ENCODE measurements around the gene ADCY3.

ADCY3 gene

DNA sequence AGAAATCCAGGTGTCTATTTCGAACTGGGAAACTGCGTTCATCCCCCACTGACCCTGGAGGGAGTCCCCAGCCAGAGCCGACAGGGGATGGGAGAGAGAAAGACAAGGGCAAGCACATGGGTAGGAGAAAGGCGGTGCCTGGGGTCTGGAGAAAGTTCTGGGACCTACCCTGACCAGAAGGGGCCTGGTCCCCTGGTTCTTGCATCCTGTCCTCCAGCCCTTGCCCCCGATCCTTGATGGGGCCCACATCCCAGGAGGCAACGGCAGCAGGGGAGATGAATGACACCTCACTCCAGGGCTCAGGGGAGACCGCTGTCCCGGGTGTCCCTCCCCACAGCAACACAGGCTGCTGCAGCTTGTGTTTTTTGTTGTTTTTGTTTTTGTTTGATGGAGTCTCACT lies 4.9 kb downstream of the ADCY3 start:
- TF ChIP-seq, protein P1, sequence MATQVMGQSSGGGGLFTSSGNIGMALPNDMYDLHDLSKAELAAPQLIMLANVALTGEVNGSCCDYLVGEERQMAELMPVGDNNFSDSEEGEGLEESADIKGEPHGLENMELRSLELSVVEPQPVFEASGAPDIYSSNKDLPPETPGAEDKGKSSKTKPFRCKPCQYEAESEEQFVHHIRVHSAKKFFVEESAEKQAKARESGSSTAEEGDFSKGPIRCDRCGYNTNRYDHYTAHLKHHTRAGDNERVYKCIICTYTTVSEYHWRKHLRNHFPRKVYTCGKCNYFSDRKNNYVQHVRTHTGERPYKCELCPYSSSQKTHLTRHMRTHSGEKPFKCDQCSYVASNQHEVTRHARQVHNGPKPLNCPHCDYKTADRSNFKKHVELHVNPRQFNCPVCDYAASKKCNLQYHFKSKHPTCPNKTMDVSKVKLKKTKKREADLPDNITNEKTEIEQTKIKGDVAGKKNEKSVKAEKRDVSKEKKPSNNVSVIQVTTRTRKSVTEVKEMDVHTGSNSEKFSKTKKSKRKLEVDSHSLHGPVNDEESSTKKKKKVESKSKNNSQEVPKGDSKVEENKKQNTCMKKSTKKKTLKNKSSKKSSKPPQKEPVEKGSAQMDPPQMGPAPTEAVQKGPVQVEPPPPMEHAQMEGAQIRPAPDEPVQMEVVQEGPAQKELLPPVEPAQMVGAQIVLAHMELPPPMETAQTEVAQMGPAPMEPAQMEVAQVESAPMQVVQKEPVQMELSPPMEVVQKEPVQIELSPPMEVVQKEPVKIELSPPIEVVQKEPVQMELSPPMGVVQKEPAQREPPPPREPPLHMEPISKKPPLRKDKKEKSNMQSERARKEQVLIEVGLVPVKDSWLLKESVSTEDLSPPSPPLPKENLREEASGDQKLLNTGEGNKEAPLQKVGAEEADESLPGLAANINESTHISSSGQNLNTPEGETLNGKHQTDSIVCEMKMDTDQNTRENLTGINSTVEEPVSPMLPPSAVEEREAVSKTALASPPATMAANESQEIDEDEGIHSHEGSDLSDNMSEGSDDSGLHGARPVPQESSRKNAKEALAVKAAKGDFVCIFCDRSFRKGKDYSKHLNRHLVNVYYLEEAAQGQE (IDR thresholded peaks at IDR 0.05; ENCODE audit: insufficient read depth in 1 of 2, low read depth in 2 of 2, low read length in 2 of 2): no peak
- TF ChIP-seq FOXP2 (optimal IDR thresholded peaks at IDR 0.05; ENCODE audit: borderline replicate concordance, extremely low read depth, extremely low read length, insufficient read depth) (no peak), SIN3A (IDR thresholded peaks at IDR 0.05; ENCODE audit: borderline replicate concordance, insufficient read depth, low read length) (no peak), POLR2AphosphoS5 (IDR thresholded peaks at IDR 0.05; ENCODE audit: low read depth, low read length) (no peak), TAF1 (IDR thresholded peaks at IDR 0.05; ENCODE audit: borderline replicate concordance, insufficient read depth, low read length) (no peak)

DNA sequence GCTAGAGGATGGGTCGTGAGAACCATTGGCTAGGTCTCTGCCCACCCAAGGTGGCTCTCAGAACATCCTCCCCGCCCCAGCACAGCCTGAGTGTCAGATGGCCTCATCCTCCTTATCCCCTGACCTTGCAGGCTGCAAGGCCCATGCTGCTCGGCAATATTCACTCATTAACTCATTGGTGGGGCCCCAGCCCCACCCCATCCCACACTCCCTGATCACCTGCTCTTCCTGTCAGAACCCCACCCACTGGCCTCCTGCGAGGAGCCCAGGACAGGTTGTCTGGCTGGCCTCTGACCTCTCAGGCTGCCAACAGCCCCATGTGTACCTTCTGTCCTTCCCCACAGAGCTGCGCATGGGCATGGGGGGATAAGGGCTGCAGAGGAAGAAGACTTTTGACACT lies 5.3 kb downstream of the ADCY3 start:
- TF ChIP-seq SIN3A (IDR thresholded peaks at IDR 0.05; ENCODE audit: borderline replicate concordance, insufficient read depth, low read length) (no peak), FOXP2 (optimal IDR thresholded peaks at IDR 0.05; ENCODE audit: borderline replicate concordance, extremely low read depth, extremely low read length, insufficient read depth) (no peak), POLR2AphosphoS5 (IDR thresholded peaks at IDR 0.05; ENCODE audit: low read depth, low read length) (no peak), TAF1 (IDR thresholded peaks at IDR 0.05; ENCODE audit: borderline replicate concordance, insufficient read depth, low read length) (no peak)
- TF ChIP-seq, protein P1 (IDR thresholded peaks at IDR 0.05; ENCODE audit: insufficient read depth in 1 of 2, low read depth in 2 of 2, low read length in 2 of 2): no peak

DNA sequence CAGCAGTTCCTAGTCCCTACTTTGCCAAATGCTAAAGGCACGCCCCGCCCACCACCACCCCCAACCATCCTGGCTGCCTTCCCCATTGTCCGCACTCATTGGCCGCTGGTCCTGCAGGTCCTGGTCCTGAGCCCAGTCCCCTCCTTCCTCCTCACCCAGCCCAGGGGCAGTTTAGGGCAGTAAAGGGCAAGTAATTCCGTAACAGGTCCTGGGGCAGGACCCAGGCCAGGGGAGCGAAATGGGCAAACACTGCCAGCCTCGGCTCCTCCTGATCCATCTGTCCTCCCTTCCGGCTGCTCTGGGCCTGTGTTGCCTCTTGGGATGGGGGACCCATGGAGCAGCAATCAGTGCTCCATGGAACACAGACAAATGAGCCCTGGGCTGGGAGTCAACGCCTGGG lies 6.1 kb downstream of the ADCY3 start:
- no peak for TF ChIP-seq TAF1 (IDR thresholded peaks at IDR 0.05; ENCODE audit: borderline replicate concordance, insufficient read depth, low read length)
- TF ChIP-seq SIN3A (IDR thresholded peaks at IDR 0.05; ENCODE audit: borderline replicate concordance, insufficient read depth, low read length): no peak
- TF ChIP-seq FOXP2 (optimal IDR thresholded peaks at IDR 0.05; ENCODE audit: borderline replicate concordance, extremely low read depth, extremely low read length, insufficient read depth): no peak
- no peak for TF ChIP-seq POLR2AphosphoS5 (IDR thresholded peaks at IDR 0.05; ENCODE audit: low read depth, low read length)
- TF ChIP-seq, protein P1 (IDR thresholded peaks at IDR 0.05; ENCODE audit: insufficient read depth in 1 of 2, low read depth in 2 of 2, low read length in 2 of 2): no peak

DNA sequence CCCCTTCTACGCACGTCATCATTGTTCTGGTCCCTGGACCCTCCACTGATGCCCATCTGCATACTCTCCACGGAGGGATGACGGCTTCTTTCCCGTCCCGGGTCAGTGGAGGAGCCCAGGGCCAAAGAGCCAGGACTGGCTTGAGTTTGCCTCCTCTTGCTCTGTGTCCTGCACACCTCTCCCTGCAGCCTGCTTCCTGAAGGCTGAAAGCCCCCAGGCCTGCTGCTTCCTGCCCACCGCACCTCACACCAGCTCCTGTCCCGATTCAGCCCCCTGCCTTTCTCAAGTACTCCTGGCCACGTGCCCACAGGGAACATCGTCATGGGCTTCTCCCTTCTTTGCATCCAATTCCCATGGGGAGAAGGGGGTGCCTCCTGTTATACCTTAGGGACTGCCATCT lies 7.1 kb downstream of the ADCY3 start:
- no peak for TF ChIP-seq SIN3A (IDR thresholded peaks at IDR 0.05; ENCODE audit: borderline replicate concordance, insufficient read depth, low read length)
- peak; percentile 20 for TF ChIP-seq FOXP2 (optimal IDR thresholded peaks at IDR 0.05; ENCODE audit: borderline replicate concordance, extremely low read depth, extremely low read length, insufficient read depth)

DNA sequence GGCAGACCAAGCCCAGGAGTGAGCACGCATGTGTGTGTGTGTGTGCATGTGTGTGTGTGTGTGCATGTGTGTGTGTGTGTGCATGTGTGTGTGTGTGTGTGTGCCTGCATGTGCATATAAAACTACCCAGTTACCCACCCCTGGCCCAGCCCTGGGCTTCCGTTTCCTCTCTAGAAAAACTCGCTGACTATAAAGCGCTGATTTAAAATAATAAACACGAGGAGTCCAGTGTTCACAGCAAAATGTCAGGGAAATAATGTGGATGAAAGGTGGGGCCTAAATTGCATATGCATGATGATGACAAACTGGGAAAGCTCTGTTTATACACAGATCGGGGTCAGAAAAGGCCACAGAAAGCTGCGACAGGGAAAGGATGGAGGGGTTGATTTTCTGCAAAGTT lies 7.5 kb downstream of the ADCY3 start:
- TF ChIP-seq POLR2AphosphoS5 (IDR thresholded peaks at IDR 0.05; ENCODE audit: low read depth, low read length): no peak
- TF ChIP-seq, protein P1 (IDR thresholded peaks at IDR 0.05; ENCODE audit: insufficient read depth in 1 of 2, low read depth in 2 of 2, low read length in 2 of 2): no peak
- no peak for TF ChIP-seq FOXP2 (optimal IDR thresholded peaks at IDR 0.05; ENCODE audit: borderline replicate concordance, extremely low read depth, extremely low read length, insufficient read depth)
- no peak for TF ChIP-seq TAF1 (IDR thresholded peaks at IDR 0.05; ENCODE audit: borderline replicate concordance, insufficient read depth, low read length)
- TF ChIP-seq SIN3A (IDR thresholded peaks at IDR 0.05; ENCODE audit: borderline replicate concordance, insufficient read depth, low read length): no peak
